Measurements from ENCODE around the gene SKI. TPM values are rescaled to one million over a fixed set of nuclear protein-coding genes. Genes with fewer than 3 reads are reported as not detected.

Gene SKI
- total RNA-seq, 6 donors from 2014 or later = 57.3 to 108 (median 96.9) TPM

DNA sequence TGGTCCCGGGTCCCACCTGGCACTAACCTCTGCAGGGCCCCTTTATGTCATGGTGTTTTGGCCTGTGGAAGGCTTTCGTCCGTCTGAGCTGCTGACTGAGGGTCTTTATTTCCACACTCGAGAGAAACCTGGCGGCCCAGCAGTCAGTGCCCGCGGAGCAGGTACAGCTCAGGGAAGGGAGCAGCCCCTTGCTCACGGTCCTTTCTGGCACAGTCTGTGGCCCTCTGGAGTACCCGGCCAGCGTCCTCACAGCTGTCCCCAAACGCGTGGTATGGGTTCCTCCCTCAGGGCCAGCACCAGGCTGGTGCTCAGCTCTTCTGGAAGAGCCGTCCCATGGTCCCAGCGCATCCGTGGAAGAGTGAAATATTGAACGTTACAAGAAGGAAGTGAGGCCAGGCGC lies 24.3 kb downstream of the SKI start:
- Histone ChIP-seq H3K4me3 (no peak overlapping the region), H3K36me3 (peaks cover 0 to 10% (median 3%) of the 10 kb centered on the region in 4 donors), H3K27me3 (no peaks in the 10 kb centered on the region), H3K27ac (peak overlapping the region in 2 of 4 donors; percentile 42 to 45), H3K4me1 (peaks cover 58 to 93% (median 82%) of the 10 kb centered on the region in 4 donors), H3K9me3 (peaks cover 0 to 15% (median 6%) of the 10 kb centered on the region in 4 donors)
- no peak for ATAC-seq (ENCODE audit: low FRiP score in 2 of 2)
- WGBS, 2 donors = 86 to 93% methylated on average over 9 to 17 of the region's 17 CpGs
- no peak for TF ChIP-seq POLR2A (IDR thresholded peaks at IDR 0.05)
- TF ChIP-seq EP300 (IDR thresholded peaks at IDR 0.05) = no peak
- no peak for TF ChIP-seq POLR2AphosphoS5 (IDR thresholded peaks at IDR 0.05)
- peak in 1 of 2 donors; percentile 20 for DNase-seq

DNA sequence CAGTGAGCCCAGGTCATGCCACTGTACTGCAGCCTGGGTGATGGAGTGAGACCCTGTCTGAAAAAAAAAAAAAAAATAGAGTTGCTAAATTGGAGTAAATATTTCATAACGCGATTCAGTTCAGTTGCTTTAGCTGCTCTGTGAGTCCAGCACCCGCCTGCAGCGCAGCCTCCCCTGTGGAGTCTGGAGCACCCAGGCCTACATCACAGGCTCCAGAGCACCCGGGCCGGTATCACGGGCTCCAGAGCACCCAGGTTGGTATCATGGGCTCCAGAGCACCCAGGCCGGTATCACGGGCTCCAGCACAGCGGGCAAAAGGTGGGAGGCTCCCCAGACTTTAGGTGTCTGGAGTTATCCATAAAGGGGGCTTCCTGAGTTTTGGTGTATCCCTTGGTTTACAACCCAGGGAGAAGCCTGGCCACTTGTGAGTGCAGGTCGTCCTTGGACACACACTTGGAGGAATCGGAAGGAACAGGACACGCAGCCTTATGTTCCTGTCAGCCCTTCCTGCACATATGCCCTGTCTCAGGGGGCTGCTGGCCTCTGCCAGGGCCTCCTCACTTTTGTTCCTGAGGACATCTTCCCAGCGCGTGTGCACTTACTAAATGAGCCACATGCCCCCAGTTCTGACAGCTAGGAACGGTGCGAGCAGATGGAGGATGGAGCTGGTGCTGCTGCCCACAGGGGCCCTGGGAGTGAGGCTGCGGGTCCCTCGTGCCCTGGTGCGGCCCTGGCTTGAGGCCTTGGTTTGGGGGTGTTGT lies 25.1 kb downstream of the SKI start:
- WGBS, 2 donors = 88 to 89% methylated on average over 15 to 20 of the region's 20 CpGs
- H3K27ac ChIP-seq = peak overlapping the region; percentile 20 to 93 (median 90)

DNA sequence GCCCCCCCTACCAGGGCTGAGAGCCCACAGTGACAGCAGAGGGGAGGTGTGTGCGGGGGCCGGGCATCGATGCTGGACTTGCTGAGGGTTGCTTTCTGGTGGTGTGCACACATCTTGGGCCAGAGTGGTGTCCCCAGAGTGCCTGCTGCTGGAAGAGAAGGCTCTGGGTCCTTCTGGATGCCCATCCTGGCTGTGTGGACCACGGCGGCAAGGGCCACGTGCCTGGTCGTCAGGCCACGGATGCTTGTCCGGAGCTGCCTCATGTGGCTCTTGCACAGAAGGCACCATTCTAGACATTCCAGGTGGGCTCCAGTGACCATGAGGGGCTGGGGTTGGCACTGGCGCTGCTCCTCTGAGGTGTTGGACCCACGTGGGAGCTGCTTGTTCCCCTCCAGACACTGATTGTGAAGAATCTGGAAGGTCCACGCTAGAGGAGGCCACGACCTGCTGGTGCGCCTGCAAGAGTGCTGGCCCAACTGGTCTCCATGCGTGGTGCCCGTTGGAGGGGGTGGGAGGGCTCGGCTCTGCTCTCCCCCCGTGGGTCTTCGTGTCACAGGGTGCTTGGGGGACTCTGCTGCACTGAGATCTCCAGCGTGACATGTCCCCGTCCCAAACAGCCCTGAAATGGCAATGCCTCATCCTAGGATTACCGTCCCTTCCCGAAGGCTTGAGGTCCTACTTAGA lies 25.8 kb downstream of the SKI start:
- Histone ChIP-seq H3K9me3 (peaks cover 0 to 15% (median 6%) of the 10 kb centered on the region in 4 donors), H3K36me3 (peaks cover 0 to 10% (median 3%) of the 10 kb centered on the region in 4 donors), H3K4me3 (no peak overlapping the region), H3K27me3 (no peaks in the 10 kb centered on the region), H3K27ac (peak overlapping the region; percentile 89 to 93 (median 91)), H3K4me1 (peaks cover 56 to 93% (median 81%) of the 10 kb centered on the region in 4 donors)
- ATAC-seq (ENCODE audit: low FRiP score in 2 of 2) (no peak), DNase-seq (peak in 1 of 2 donors; percentile 18)
- TF ChIP-seq POLR2A (IDR thresholded peaks at IDR 0.05) = no peak
- TF ChIP-seq EP300 (IDR thresholded peaks at IDR 0.05) = no peak
- WGBS, 2 donors = 97% methylated on average over 9 to 21 of the region's 23 CpGs

More for the DNA sequence above, 25.1 kb downstream of the SKI start:
- H3K4me1 ChIP-seq = peaks cover 57 to 93% (median 82%) of the 10 kb centered on the region in 4 donors
- no peak overlapping the region for H3K4me3 ChIP-seq
- no peak for ATAC-seq (ENCODE audit: low FRiP score in 2 of 2)
- H3K9me3 ChIP-seq = peaks cover 0 to 15% (median 6%) of the 10 kb centered on the region in 4 donors
- DNase-seq = no peak
- peaks cover 0 to 10% (median 3%) of the 10 kb centered on the region in 4 donors for H3K36me3 ChIP-seq
- H3K27me3 ChIP-seq = no peaks in the 10 kb centered on the region
- no peak for TF ChIP-seq EP300 (IDR thresholded peaks at IDR 0.05)
- no peak for TF ChIP-seq POLR2AphosphoS5 (IDR thresholded peaks at IDR 0.05)
- TF ChIP-seq, protein P1, sequence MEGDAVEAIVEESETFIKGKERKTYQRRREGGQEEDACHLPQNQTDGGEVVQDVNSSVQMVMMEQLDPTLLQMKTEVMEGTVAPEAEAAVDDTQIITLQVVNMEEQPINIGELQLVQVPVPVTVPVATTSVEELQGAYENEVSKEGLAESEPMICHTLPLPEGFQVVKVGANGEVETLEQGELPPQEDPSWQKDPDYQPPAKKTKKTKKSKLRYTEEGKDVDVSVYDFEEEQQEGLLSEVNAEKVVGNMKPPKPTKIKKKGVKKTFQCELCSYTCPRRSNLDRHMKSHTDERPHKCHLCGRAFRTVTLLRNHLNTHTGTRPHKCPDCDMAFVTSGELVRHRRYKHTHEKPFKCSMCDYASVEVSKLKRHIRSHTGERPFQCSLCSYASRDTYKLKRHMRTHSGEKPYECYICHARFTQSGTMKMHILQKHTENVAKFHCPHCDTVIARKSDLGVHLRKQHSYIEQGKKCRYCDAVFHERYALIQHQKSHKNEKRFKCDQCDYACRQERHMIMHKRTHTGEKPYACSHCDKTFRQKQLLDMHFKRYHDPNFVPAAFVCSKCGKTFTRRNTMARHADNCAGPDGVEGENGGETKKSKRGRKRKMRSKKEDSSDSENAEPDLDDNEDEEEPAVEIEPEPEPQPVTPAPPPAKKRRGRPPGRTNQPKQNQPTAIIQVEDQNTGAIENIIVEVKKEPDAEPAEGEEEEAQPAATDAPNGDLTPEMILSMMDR (IDR thresholded peaks at IDR 0.05) = no peak
- TF ChIP-seq POLR2A (IDR thresholded peaks at IDR 0.05) = no peak

DNA sequence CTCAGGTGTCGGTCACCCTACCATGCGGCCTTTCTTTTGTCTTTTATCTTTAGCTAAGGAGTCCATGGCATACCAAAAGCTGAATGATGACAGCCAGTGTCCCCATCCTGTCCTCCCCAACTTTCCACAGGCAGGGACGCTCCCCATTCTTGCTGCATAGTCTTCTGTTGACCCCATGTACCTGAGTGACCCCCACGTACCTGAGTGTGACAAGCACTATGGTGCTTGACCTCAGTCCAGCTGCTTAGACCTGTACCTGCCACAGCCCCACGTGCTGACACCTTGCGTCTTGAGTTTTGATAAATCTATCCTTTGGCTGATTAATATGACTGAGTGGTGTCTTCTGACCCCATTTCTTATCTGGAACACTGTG lies 26.9 kb downstream of the SKI start:
- Histone ChIP-seq H3K4me1 (peaks cover 49 to 91% (median 76%) of the 10 kb centered on the region in 4 donors), H3K4me3 (no peak overlapping the region), H3K36me3 (peaks cover 0 to 10% (median 3%) of the 10 kb centered on the region in 4 donors), H3K27ac (peak overlapping the region; percentile 89 to 93 (median 91)), H3K27me3 (no peaks in the 10 kb centered on the region), H3K9me3 (peaks cover 0 to 15% (median 6%) of the 10 kb centered on the region in 4 donors)
- DNase-seq (no peak), ATAC-seq (ENCODE audit: low FRiP score in 2 of 2) (no peak)
- TF ChIP-seq POLR2AphosphoS5 (IDR thresholded peaks at IDR 0.05) = no peak
- no peak for TF ChIP-seq EP300 (IDR thresholded peaks at IDR 0.05)
- TF ChIP-seq POLR2A (IDR thresholded peaks at IDR 0.05) = no peak
- TF ChIP-seq, protein P1 (IDR thresholded peaks at IDR 0.05) = no peak
- 84 to 87% methylated on average over 6 of the region's 6 CpGs for WGBS, 2 donors

DNA sequence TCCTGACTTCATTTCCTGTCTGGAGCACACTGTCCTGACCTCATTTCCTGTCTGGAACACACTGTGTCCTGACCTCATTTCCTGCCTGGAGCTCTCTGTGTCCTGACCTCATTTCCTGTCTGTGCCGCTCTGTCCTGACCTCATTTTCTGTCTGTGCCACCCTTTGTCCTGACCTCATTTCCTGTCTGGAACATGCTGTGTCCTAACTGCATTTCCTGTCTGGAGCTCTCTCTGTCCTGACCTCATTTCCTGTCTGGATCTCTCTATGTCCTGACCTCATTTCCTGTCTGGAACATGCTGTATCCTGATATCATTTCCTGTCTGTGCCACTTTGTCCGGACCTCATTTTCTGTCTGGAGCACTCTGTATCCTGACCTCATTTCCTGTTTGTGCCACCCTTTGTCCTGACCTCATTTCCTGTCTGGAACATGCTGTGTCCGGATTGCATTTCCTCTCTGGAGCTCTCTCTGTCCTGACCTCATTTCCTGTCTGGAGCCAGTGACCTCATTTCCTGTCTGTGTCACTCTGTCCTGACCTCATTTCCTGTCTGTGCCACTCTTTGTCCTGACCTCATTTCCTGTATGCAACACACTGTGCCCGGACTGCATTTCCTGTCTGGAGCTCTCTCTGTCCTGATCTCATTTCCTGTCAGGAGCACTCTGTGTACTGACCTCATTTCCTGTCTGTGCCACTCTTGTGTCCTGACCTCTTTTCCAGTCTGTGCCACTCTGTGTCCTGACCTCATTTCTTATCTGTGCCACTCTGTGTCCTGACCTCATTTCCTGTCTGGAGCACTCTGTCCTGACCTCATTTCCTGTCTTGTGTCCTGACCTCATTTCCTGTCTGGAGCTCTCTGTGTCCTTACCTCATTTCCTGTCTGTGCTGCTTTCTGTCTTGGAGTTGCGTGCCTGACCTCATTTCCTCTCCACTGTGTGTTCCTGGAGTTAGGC lies 27.6 kb downstream of the SKI start:
- H3K36me3 ChIP-seq = peaks cover 0 to 10% (median 3%) of the 10 kb centered on the region in 4 donors
- no peak overlapping the region for H3K4me3 ChIP-seq
- ATAC-seq (ENCODE audit: low FRiP score in 2 of 2) (peak; percentile 47 to 52), DNase-seq (peak in 1 of 2 donors; percentile 49)
- H3K4me1 ChIP-seq = peaks cover 44 to 90% (median 72%) of the 10 kb centered on the region in 4 donors
- WGBS, 2 donors = 31% methylated on average over 5 of the region's 5 CpGs
- TF ChIP-seq POLR2A (IDR thresholded peaks at IDR 0.05) (no peak), EP300 (IDR thresholded peaks at IDR 0.05) (peak; percentile 37 to 95 (median 66)), POLR2AphosphoS5 (IDR thresholded peaks at IDR 0.05) (peak; percentile 51 to 83)
- TF ChIP-seq, protein P1 (IDR thresholded peaks at IDR 0.05) = no peak
- no peaks in the 10 kb centered on the region for H3K27me3 ChIP-seq
- H3K9me3 ChIP-seq = peaks cover 0 to 15% (median 6%) of the 10 kb centered on the region in 4 donors
- peak overlapping the region; percentile 89 to 93 (median 91) for H3K27ac ChIP-seq

All from upper lobe of left lung (tissue), 6 donors.